Trophoblast cell (in vitro differentiated cells and primary cell): ENCODE measurements around the gene PIK3R5.

Experiments used
- DNase-seq, 2 donors: peaks; one replicate each; pipeline ENCODE4 v3.0.0-alpha.2; 2016
- H2AFZ ChIP-seq: 2 replicates; pipeline ENCODE4 v1.6.1; 2013; ENCODE audit warnings: low read length, moderate library complexity, mild to moderate bottlenecking; ENCODE audit not compliant: insufficient read depth, poor library complexity
- H2AK5ac ChIP-seq: 2 replicates; pipeline ENCODE4 v1.6.1; 2013; ENCODE audit warnings: mild to moderate bottlenecking, low read length
- H2BK120ac ChIP-seq: 2 replicates; pipeline ENCODE4 v1.6.1; 2013; ENCODE audit warnings: low read length, mild to moderate bottlenecking, moderate library complexity; ENCODE audit not compliant: insufficient read depth, poor library complexity
- H2BK12ac ChIP-seq: 2 replicates; pipeline ENCODE4 v1.6.1; 2013; ENCODE audit warnings: mild to moderate bottlenecking, low read length, moderate library complexity
- H2BK5ac ChIP-seq: 2 replicates; pipeline ENCODE4 v1.6.1; 2013; ENCODE audit warnings: low read length, low read depth, moderate library complexity, mild to moderate bottlenecking; ENCODE audit not compliant: poor library complexity
- H3K14ac ChIP-seq: 2 replicates; pipeline ENCODE4 v1.6.1; 2013; ENCODE audit warnings: mild to moderate bottlenecking, low read length
- H3K18ac ChIP-seq: 2 replicates; pipeline ENCODE4 v1.6.1; 2013; ENCODE audit warnings: mild to moderate bottlenecking, low read length
- H3K23ac ChIP-seq: 2 replicates; pipeline ENCODE4 v1.6.1; 2013; ENCODE audit warnings: low read length
- H3K27ac ChIP-seq: 2 replicates; pipeline ENCODE4 v1.5.1; 2013; ENCODE audit warnings: low read depth, mild to moderate bottlenecking, inconsistent platforms, low read length, moderate library complexity
- H3K27me3 ChIP-seq: 2 replicates; pipeline ENCODE4 v1.6.1; 2013; ENCODE audit warnings: inconsistent platforms, mild to moderate bottlenecking, low read length, moderate library complexity; ENCODE audit not compliant: insufficient read depth
- H3K36me3 ChIP-seq, 2 experiments: 1 replicate in 1 of 2; 2 replicates in 1 of 2; pipeline ENCODE4 v1.6.1; 2013; ENCODE audit warnings: low read length in 2 of 2, mild to moderate bottlenecking in 2 of 2, moderate library complexity in 1 of 2; ENCODE audit not compliant: insufficient read depth in 2 of 2, control insufficient read depth in 1 of 2
- H3K4ac ChIP-seq: 2 replicates; pipeline ENCODE4 v1.6.1; 2013; ENCODE audit warnings: low read depth, mild to moderate bottlenecking, low read length, moderate library complexity
- H3K4me1 ChIP-seq, 2 experiments: 1 replicate in 1 of 2; 2 replicates in 1 of 2; pipeline ENCODE4 v1.6.1; 2013; ENCODE audit warnings: low read length in 2 of 2, mild to moderate bottlenecking in 2 of 2, moderate library complexity in 1 of 2; ENCODE audit not compliant: insufficient read depth in 2 of 2, control insufficient read depth in 1 of 2
- H3K4me2 ChIP-seq: 2 replicates; pipeline ENCODE4 v1.6.1; 2013; ENCODE audit warnings: inconsistent platforms, mild to moderate bottlenecking, low read length, moderate library complexity
- H3K4me3 ChIP-seq: 2 replicates; pipeline ENCODE4 v1.5.1; 2013; ENCODE audit warnings: mild to moderate bottlenecking, low read depth, low read length, inconsistent platforms
- H3K79me1 ChIP-seq: one replicate; pipeline ENCODE4 v1.6.1; 2013; ENCODE audit warnings: low read length
- H3K79me2 ChIP-seq: 2 replicates; pipeline ENCODE4 v1.6.1; 2013; ENCODE audit warnings: low read length, mild to moderate bottlenecking; ENCODE audit not compliant: control insufficient read depth, insufficient read depth, poor library complexity
- H3K9ac ChIP-seq: 2 replicates; pipeline ENCODE4 v1.6.1; 2013; ENCODE audit warnings: mild to moderate bottlenecking, low read length
- H3K9me3 ChIP-seq: 2 replicates; pipeline ENCODE4 v1.6.1; 2013; ENCODE audit warnings: low read depth, mild to moderate bottlenecking, control low read depth, inconsistent platforms, low read length; ENCODE audit not compliant: insufficient read depth
- H4K12ac ChIP-seq: 2 replicates; pipeline ENCODE4 v1.6.1; 2013; ENCODE audit warnings: low read depth, mild to moderate bottlenecking, low read length, moderate library complexity
- H4K8ac ChIP-seq: 2 replicates; pipeline ENCODE4 v1.6.1; 2013; ENCODE audit warnings: low read depth, mild to moderate bottlenecking, low read length, moderate library complexity
- H4K91ac ChIP-seq: one replicate; pipeline ENCODE4 v1.6.1; 2013; ENCODE audit warnings: low read depth, mild to moderate bottlenecking, low read length, moderate library complexity
- WGBS: extraction: QIAGEN DNeasy Blood & Tissue Kit; methylation state at CpG from one replicate; pipeline ENCODE4 v1.1.7; 2013; ENCODE audit warnings: missing lambda C conversion rate; ENCODE audit not compliant: insufficient read length, insufficient coverage; ENCODE audit errors: extremely low coverage; 5-methylcytosine and 5-hydroxymethylcytosine counted together

The PIK3R5 gene

DNA sequence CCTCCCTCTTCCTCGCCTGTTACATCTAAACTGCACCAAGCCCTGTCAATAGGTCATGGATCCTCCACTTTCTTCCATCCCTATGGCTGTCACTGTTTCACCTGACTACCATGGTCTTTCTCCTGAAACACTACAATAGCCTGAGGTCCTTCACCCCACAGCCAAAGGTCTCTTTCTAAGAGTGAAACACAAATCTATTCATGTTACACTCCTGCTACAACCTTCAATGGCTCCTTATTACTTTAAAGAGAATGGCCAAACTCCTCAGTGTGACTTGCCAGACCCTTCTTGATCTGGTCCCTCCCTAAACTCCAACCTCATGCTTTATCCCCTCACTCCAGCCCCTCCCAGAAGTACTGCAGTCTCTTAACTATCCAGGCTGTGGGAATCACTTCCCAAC lies 97.4 kb downstream of the PIK3R5 start:
- no peak overlapping the region for H2AK5ac ChIP-seq
- no peak overlapping the region for H4K12ac ChIP-seq
- no peak overlapping the region for H3K9ac ChIP-seq
- no peak overlapping the region for H3K27ac ChIP-seq
- H3K79me1 ChIP-seq: no peaks in the 10 kb centered on the region
- DNase-seq: no peak
- H3K79me2 ChIP-seq: no peaks in the 10 kb centered on the region
- H3K4me2 ChIP-seq: no peak overlapping the region
- H2BK5ac ChIP-seq: no peak overlapping the region
- no peak overlapping the region for H2AFZ ChIP-seq
- H2BK12ac ChIP-seq: no peak overlapping the region
- H4K8ac ChIP-seq: no peak overlapping the region
- no peak overlapping the region for H3K4ac ChIP-seq
- H3K18ac ChIP-seq: no peak overlapping the region
- no CpG with 5 or more reads among the region's 1 CpG for WGBS
- H3K9me3 ChIP-seq: no peaks in the 10 kb centered on the region
- H3K14ac ChIP-seq: no peak overlapping the region
- no peak overlapping the region for H3K23ac ChIP-seq
- H4K91ac ChIP-seq: no peak overlapping the region
- no peak overlapping the region for H3K4me3 ChIP-seq
- H3K27me3 ChIP-seq: no peaks in the 10 kb centered on the region
- no peaks in the 10 kb centered on the region for H3K36me3 ChIP-seq
- no peak overlapping the region for H2BK120ac ChIP-seq
- peaks cover 0 to 2% of the 10 kb centered on the region in 2 experiments for H3K4me1 ChIP-seq

DNA sequence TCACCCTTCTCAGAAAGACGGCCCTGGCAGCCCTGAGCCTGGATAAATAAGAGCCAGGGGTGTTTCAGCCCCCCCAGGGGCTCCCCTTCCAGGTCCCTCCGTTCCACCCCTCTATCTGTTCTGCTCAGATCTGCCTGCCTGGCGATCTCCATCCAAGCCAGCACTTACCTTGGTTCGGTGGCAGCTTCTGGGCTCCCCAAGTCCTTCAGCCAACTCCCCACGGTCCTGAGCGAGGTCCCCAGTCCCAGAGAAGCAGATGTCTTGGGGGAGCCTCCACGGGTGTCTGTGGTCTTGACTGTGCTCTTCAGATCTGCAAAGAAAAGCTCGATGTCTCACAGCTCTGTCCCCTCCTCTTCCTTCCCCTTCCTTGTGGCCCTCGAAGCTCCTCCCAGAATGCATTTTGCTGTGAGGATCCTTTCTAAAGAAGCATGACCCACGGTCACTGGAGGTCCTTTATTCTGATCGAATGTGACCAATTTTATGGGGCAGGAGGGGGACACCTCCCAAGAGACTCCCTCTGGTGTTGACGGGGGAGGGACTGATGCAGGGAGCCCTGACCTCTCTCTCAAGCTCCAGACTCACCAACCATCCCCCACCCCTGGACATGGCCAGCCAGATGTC lies 98.0 kb downstream of the PIK3R5 start, which contains the start of gene PIK3R6:
TSS of gene PIK3R6 (minus strand) at position 314 of the 621 bp plus-strand sequence. CDS start 17,880 bp downstream, outside the sequence.
- no peak within 1 kb of the TSS for H3K27ac ChIP-seq
- no peak within 1 kb of the TSS for H4K12ac ChIP-seq
- H2AK5ac ChIP-seq: no peak within 1 kb of the TSS
- peaks cover 0 to 2% of the 10 kb centered on the region in 2 experiments for H3K4me1 ChIP-seq
- H3K79me1 ChIP-seq: no peaks in the 10 kb centered on the region
- no peaks in the 10 kb centered on the region for H3K27me3 ChIP-seq
- H3K18ac ChIP-seq: no peak within 1 kb of the TSS
- H4K8ac ChIP-seq: no peak within 1 kb of the TSS
- no peaks in the 10 kb centered on the region for H3K79me2 ChIP-seq
- H3K4me2 ChIP-seq: no peak within 1 kb of the TSS
- no peak for DNase-seq
- H3K14ac ChIP-seq: no peak within 1 kb of the TSS
- H4K91ac ChIP-seq: no peak within 1 kb of the TSS
- no peak within 1 kb of the TSS for H3K4me3 ChIP-seq
- H3K9me3 ChIP-seq: no peaks in the 10 kb centered on the region
- no CpG with 5 or more reads among the region's 12 CpGs for WGBS
- no peak within 1 kb of the TSS for H2BK120ac ChIP-seq
- H3K36me3 ChIP-seq: no peaks in the 10 kb centered on the region
- H2BK12ac ChIP-seq: no peak within 1 kb of the TSS
- no peak within 1 kb of the TSS for H2BK5ac ChIP-seq
- no peak within 1 kb of the TSS for H3K4ac ChIP-seq
- no peak within 1 kb of the TSS for H3K23ac ChIP-seq
- H3K9ac ChIP-seq: no peak within 1 kb of the TSS
- no peak within 1 kb of the TSS for H2AFZ ChIP-seq

DNA sequence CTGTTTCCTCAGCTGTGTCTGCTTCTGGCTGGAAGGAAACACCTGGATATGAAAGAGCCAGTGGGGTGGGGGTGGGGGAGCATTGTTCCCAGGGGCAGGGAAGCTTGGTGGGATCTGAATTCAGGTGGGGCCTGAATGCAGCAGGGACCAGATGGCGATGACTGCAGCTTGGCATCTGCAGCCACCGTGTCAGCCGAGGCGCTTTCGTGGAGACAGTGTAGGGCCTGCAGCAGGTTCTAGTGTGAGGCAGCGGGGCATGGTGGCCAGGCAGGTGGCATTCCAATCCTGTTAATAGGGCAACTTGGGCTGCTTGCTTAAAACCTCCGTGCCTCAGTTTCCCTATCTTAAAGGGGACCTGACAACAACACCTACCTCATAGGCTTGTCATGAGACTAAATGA lies 99.7 kb downstream of the PIK3R5 start:
- Histone ChIP-seq H3K4me3 (no peak overlapping the region), H2AFZ (no peak overlapping the region), H3K4me2 (no peak overlapping the region), H3K14ac (no peak overlapping the region), H3K27ac (no peak overlapping the region), H3K4me1 (peaks cover 0 to 2% of the 10 kb centered on the region in 2 experiments), H3K9ac (no peak overlapping the region), H3K4ac (no peak overlapping the region), H3K23ac (no peak overlapping the region), H4K91ac (no peak overlapping the region), H2BK5ac (no peak overlapping the region), H2BK12ac (no peak overlapping the region), H2AK5ac (no peak overlapping the region), H3K79me2 (no peaks in the 10 kb centered on the region), H3K36me3 (no peaks in the 10 kb centered on the region), H2BK120ac (no peak overlapping the region), H3K27me3 (no peaks in the 10 kb centered on the region), H3K79me1 (no peaks in the 10 kb centered on the region), H4K8ac (no peak overlapping the region), H4K12ac (no peak overlapping the region), H3K9me3 (no peaks in the 10 kb centered on the region), H3K18ac (no peak overlapping the region)
- WGBS: no CpG with 5 or more reads among the region's 7 CpGs
- DNase-seq: no peak

DNA sequence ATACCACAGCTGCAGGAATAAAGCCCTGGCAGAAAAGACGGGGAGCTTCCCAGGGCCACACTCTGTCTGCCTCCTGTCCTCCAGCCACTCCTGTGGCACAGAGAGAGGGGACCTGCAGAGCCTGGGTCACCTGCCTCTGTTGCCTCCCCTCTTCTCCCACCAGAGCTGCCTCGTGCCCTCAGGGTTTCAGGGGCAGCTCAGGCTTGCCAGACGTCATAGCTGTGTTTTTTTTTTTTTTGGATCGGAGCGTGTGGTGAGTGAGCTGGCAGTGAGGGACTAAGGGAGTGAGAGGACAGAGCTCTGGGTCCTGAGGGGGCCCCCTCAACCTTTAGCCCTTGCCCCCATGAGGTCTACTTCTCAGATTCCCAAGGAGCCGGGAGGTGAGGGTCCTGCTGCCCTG lies 100.1 kb downstream of the PIK3R5 start:
- Histone ChIP-seq H3K79me1 (no peaks in the 10 kb centered on the region), H3K23ac (no peak overlapping the region), H3K9ac (no peak overlapping the region), H3K9me3 (no peaks in the 10 kb centered on the region), H3K4me1 (peaks cover 0 to 2% of the 10 kb centered on the region in 2 experiments), H3K27me3 (no peaks in the 10 kb centered on the region), H2AFZ (no peak overlapping the region), H4K91ac (no peak overlapping the region), H4K8ac (no peak overlapping the region), H4K12ac (no peak overlapping the region), H2BK12ac (no peak overlapping the region), H3K36me3 (no peaks in the 10 kb centered on the region), H2BK5ac (no peak overlapping the region), H3K27ac (no peak overlapping the region), H2BK120ac (no peak overlapping the region), H3K79me2 (no peaks in the 10 kb centered on the region), H2AK5ac (no peak overlapping the region), H3K18ac (no peak overlapping the region), H3K14ac (no peak overlapping the region), H3K4me3 (no peak overlapping the region), H3K4me2 (no peak overlapping the region), H3K4ac (no peak overlapping the region)
- no peak for DNase-seq
- no CpG with 5 or more reads among the region's 6 CpGs for WGBS
